HG02610 (cell line): ENCODE measurements around the gene CLEC3B.
"Not testable (repeated sequence)": the region's sequence is repeated elsewhere in the genome, so short reads cannot be mapped to it uniquely, and the experiment has no call there.

Source experiments
- ATAC-seq: cut with Tn5 transposase; IDR thresholded peaks from one replicate; pipeline ENCODE4 v1.9.1; 2021; ENCODE audit warnings: mild to moderate bottlenecking, moderate library complexity; ENCODE audit not compliant: unreplicated experiment

CLEC3B gene

DNA sequence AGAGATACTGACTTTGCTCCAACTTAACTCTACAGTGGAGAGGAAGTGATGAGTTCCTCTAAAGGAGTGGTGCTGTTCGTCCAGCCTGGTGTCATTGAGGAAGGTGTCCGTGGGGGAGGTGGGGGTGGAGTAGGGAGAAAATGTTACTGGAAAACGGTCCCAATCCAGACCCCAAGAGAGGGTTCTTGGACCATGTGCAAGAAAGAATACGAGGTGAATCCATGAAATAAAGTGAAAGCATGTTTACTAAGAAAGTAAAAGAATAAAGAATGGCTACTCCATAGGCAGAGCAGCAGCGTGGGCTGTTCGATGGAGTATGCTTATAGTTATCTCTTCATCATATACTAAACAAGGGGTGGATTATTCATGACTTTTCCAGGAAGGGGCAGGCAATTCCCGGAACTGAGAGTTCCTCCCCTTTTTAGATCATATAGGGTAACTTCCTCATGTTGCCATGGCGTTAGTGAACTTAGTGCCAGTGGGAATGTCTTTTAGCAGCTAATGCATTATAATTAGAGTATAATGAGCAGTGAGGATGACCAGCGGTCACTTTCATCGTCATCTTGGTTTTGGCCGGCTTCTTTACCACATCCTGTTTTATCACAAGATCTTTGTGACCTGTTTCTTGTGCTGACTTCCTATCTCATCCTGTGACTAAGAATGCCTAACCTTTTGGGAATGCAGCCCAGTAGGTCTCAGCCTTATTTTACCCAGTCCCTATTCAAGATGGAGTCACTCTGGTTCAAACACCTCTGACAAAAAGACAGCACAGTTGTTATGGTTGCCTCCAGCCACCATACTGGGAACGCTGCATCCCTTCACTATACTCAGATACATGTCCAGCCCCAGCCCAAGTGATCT is 38.6 kb downstream of the CLEC3B start:
- ATAC-seq, result no peak

GRCh38 chr3:45065373-45065720 is 39.2 kb downstream of the CLEC3B start:
- no peak for ATAC-seq

DNA sequence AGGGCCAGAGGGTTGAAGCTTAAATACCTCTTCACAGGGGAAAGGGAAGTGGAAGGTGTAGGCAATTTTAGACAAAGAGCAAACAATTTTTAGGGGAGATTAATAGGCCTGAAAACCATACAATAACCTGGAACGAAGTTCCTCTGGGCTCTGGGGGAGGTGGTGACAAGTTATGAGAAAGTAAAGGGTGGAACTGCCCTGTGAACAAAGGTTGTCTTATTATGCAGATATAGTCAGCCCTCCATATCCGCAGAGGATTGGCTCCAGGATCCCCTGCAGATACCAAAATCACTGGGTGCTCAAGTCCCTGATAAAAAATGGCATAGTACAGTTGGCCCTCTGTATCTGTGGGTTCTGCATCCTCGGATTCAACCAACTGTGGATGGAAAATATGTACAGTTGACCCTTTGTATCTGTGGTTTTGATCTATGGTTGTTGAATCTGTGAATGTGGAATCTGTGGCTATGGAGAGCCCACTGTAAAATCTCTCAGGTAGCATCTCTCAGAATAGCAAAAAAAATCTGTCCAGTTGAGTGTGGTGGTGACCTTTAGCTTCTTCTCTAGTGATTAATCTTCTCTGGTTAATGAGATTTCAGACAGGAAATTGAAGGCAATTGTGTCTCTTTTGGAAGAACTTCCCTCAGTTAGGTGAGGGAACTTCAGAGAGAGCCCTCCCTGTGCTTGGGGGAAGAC is 40.2 kb downstream of the CLEC3B start:
- no peak for ATAC-seq

DNA sequence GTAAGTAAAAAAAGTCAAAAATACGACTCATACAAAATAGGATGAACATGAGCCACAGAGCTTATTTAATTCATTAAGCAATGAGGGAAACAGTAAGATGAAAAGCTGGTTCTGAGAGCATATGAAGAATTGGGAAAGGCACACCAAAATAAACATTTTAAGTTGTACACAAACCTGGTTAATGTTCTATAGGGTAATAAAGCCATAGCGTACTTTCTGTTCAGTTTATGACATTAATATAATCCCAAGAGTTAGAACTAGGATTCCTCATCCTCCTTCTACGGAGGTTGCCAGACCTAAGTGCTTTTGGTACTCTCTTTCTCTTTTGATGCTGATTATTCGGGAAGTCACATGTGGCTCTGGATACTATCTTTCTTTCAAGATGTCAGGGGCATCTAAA is 41.4 kb downstream of the CLEC3B start:
- ATAC-seq, result no peak

DNA sequence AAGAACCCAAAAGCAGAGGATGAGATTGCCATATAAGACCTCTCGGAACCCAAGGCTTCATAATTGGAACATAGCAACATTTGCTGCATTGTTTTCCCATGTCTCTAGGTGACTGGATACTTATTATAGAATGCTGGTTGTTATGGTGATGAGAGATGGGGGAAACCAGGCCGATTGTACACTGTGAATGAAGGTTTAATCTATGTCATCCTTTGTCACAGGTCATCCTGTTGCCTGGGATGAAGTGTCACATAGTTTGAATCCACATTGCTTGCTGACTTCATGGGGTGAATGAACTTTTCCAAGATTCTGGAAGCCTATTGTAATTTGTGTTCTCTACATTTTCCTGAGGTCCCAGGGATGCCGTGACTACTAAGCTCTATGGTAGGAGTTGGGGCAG is 41.8 kb downstream of the CLEC3B start:
- ATAC-seq, result no peak

DNA sequence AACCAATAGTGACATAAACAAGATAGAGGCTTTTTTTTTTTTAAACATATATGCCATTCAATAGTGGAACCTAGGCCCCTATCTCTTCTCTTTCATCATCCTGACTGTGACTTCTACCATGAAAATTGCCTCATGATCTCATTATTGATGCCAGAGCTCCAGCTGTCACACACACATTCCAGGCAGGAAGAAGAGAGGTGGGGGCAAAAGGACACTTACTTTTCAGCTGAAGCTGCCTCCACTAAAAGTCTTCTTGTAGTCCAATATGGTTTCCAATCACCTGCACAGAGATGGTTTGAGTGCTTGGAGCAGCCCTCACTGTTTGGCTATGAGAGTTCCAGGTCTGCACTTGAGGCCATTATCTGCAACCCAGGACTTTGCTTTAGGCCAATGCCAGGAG is 45.0 kb downstream of the CLEC3B start:
- no peak for ATAC-seq

DNA sequence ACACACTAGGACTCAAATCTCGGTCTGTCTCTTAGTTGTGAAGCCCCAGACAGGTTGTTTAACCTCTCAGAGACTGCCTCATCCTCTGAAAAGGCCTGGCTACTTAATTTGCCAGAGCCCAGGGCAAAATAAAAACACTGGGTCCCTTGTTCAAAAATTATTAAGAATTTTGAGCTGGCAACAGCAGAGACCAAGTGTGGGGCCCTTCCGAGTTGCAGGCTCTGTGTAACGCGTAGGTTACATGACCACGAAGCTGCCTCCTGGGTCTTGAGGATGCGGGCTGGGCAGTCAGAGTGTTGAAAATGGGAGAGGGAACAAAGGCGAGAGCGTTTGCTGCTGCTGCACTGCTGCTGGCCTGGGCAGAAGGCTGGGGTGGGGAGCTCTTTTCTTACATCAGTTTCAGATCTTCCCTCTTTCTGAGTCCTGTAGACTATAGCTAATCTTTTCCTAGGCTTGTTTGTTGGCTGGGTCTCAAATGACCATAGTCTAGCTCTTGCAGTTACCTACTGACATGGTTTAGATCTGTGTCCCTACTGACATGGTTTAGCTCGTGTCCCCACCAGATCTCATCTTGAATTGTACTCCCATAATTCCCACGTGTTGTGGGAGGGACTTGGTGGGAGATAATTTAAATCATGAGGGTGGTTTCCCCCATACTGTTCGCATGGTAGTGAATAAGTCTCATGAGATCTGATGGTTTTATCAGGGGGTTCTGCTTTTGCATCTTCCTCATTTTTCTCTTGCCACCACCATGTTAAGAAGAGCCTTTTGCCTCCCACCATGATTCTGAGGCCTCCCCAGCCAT is 49.9 kb downstream of the CLEC3B start:
- ATAC-seq, result no peak

GRCh38 chr3:45078256-45078655 is 52.2 kb downstream of the CLEC3B start:
- not testable (repeated sequence) for ATAC-seq

DNA sequence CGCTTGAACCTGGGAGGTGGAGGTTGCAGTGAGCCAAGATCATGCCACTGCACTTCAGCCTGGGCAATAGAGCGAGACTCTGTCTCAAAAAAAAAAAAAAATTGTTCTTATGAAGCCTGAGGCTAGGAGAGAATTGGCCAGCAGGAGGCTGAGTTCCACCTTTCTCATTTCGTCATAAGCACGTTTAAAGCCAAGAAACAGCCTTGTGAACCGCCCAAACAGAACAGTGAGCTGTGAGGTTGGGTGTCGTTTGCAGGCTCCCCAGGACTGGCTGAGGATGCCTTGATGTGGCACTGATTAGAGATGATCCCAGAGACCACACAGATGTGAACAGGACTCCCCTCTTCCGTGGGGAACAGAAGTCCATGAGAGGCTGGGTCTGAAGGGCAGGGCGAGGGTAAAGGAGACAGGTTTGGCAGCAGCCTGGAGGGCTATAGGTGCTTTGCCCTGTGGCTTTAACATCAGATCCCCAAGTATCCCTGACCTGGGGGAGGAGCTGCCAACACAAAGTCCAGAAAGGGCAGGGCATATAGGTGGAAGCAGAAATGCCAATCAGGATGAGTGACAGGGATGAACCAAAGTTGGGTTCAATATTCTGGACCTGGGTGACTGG is 52.9 kb downstream of the CLEC3B start:
- ATAC-seq, result no peak

DNA sequence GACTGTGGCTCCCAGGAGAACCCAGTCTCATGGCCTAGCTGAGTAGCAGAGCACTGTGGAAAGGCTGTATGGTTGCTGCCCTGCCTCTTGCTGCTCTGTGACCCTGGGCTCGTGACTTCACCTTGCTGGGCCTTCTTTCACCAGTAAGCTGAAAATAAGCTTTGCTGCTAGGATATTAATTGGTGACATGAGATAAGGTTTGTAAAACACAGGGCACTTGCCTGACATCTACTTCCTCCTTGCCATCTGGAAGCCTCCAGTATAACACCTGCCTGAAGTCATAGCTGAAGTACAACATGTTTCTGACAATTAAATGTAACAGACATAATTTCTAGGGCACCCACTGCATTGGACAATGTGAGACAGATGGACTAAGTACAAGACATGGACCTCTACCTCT is 53.6 kb downstream of the CLEC3B start:
- no peak for ATAC-seq

DNA sequence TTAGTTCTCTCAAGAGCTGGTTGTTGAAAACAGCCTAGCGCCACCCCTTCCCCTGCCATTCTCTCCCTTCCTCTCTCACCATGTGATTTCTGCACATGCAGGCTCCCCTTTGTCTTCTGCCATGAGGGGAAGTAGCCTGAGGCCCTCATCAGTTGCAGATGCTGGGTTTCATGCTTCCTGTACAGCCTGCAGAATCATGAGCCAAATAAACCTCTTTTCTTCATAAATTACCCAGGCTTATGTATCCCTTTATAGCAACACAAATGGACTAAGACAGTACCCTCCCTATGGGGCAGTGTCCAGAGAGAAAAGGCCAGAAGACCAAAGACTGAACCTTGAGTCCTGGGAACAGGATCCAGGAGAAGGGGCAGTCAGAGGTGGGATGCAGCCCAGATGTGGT is 54.7 kb downstream of the CLEC3B start:
- no peak for ATAC-seq

DNA sequence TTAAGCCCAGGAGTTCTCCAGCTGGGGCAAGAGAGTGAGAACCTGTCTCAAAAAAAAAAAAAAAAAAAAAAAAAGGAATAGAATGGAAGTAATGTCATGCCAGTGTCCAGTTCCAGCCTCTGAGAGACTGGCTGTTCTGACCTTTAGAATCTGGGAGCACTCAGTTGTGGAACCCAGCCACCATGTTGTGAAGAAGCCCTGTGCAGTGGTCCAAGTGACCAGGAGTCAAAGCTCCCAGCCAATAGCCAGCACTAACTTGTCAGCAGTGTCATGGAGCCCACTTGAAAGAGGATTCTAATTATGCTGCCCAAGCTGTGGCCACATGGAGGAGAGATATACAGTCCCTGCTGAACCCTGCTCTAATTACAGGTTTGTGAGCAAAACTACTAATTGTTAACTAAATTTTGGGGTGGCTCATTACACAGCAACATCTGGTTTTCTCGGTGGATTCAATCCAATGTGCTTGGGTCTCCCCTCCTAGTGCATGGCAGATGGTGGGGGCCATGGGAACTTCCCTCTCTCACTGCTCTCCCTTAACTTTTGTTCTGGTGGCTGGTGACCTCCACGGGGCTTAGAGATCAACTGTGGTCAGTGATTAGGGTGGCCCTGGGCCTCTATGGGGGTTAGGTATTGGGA is 55.5 kb downstream of the CLEC3B start:
- no peak for ATAC-seq

- no peak for ATAC-seq
Observed at GRCh38 chr3:45082142-45082538, 56.0 kb downstream of the CLEC3B start.

DNA sequence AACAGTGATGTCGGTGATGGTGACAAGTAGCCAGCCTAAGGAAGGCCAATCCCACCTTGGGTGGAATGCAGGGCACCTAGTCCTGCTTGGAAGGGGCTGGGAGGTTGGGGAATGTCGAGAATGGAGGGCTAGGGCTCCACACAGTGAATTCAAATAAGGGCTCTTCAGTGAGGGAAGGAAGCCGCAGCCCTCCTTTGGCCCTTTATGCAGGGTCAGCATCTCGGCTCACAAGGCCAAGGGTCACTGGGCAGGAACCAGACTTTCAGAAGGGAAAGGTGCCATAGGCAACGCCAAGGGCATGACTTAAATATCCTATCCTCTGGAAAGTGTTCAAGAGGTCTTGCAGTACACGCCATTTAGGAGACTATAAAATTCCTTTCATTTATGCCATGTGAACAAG is 56.9 kb downstream of the CLEC3B start:
- no peak for ATAC-seq

GRCh38 chr3:45084361-45084760 is 58.3 kb downstream of the CLEC3B start:
- no peak for ATAC-seq

GRCh38 chr3:45084820-45085816 is 59.0 kb downstream of the CLEC3B start:
- ATAC-seq, result no peak
